BLaER1 treated with 17β-estradiol and CSF1 and Interleukin-3, amounts not matched to agents 10 nM and 100 nM (cell line): ENCODE measurements around the gene AVL9.

ENCODE experiments used
- H3K27ac ChIP-seq, 11 experiments: shearing (Covaris generic); formaldehyde crosslinking; 2 replicates each; pipeline ENCODE4 v1.8.1; 2022
- H3K27me3 ChIP-seq, 11 experiments: shearing (Covaris generic); formaldehyde crosslinking; 2 replicates each; pipeline ENCODE4 v1.8.1; 2022
- H3K36me3 ChIP-seq, 11 experiments: shearing (Covaris generic); formaldehyde crosslinking; 2 replicates each; pipeline ENCODE4 v1.8.1; 2022
- H3K4me1 ChIP-seq, 10 experiments: shearing (Covaris generic); formaldehyde crosslinking; 2 replicates each; pipeline ENCODE4 v1.8.1; 2022
- H3K4me2 ChIP-seq, 11 experiments: shearing (Covaris generic); formaldehyde crosslinking; 2 replicates each; pipeline ENCODE4 v1.8.1; 2022
- H3K4me3 ChIP-seq, 10 experiments: shearing (Covaris generic); formaldehyde crosslinking; 2 replicates each; pipeline ENCODE4 v1.8.1; 2022
- H3K9ac ChIP-seq, 11 experiments: shearing (Covaris generic); formaldehyde crosslinking; 2 replicates each; pipeline ENCODE4 v1.8.1; 2022
- H3K9me3 ChIP-seq, 11 experiments: shearing (Covaris generic); formaldehyde crosslinking; replicated peaks in 1 of 11; 2 replicates each; pipeline ENCODE4 v1.8.1; 2022
- H4K20me1 ChIP-seq, 11 experiments: shearing (Covaris generic); formaldehyde crosslinking; 2 replicates each; pipeline ENCODE4 v1.8.1; 2022
- Cebpa-rat ChIP-seq, 11 experiments: shearing (Covaris generic); IDR thresholded peaks; 2 replicates each; pipeline ENCODE4 v1.8.1; 2022

The AVL9 gene

GRCh38 chr7:32533276-32534029 is 38.2 kb downstream of the AVL9 start:
- peaks cover 0 to 17% (median 0%) of the 10 kb centered on the region in 10 experiments; a peak in 4 of 20 replicates for H3K4me1 ChIP-seq
- no peak overlapping the region for H3K9ac ChIP-seq
- no peak overlapping the region for H3K4me2 ChIP-seq
- H3K27me3 ChIP-seq = no peaks in the 10 kb centered on the region
- peaks cover 19 to 67% (median 43%) of the 10 kb centered on the region in 11 experiments for H3K36me3 ChIP-seq
- H3K27ac ChIP-seq = no peak overlapping the region
- H3K9me3 ChIP-seq = peaks cover 0 to 23% (median 17%) of the 10 kb centered on the region in 11 experiments; a peak in 16 of 22 replicates
- no peak overlapping the region for H3K4me3 ChIP-seq
- TF ChIP-seq Cebpa-rat (IDR thresholded peaks at IDR 0.05) = no peak
- H4K20me1 ChIP-seq = peaks cover 0 to 100% (median 25%) of the 10 kb centered on the region in 11 experiments; a peak in 14 of 22 replicates

GRCh38 chr7:32535162-32535702 is 39.9 kb downstream of the AVL9 start:
- no peak overlapping the region for H3K27ac ChIP-seq
- TF ChIP-seq Cebpa-rat (IDR thresholded peaks at IDR 0.05) = no peak

GRCh38 chr7:32536016-32536415 is 40.7 kb downstream of the AVL9 start:
- H3K4me3 ChIP-seq = no peak overlapping the region
- no peak overlapping the region for H3K27ac ChIP-seq
- H3K27me3 ChIP-seq = no peaks in the 10 kb centered on the region
- no peak for TF ChIP-seq Cebpa-rat (IDR thresholded peaks at IDR 0.05)
- peaks cover 14 to 57% (median 32%) of the 10 kb centered on the region in 11 experiments for H3K36me3 ChIP-seq
- H3K4me1 ChIP-seq = peaks cover 0 to 17% (median 0%) of the 10 kb centered on the region in 10 experiments; a peak in 4 of 20 replicates
- no peak overlapping the region for H3K4me2 ChIP-seq
- H4K20me1 ChIP-seq = peaks cover 0 to 98% (median 25%) of the 10 kb centered on the region in 11 experiments; a peak in 13 of 22 replicates
- peaks cover 0 to 18% (median 12%) of the 10 kb centered on the region in 11 experiments; a peak in 16 of 22 replicates for H3K9me3 ChIP-seq
- H3K9ac ChIP-seq = no peak overlapping the region

More at GRCh38 chr7:32535162-32535702, 39.9 kb downstream of the AVL9 start:
- no peak overlapping the region for H3K4me3 ChIP-seq
- H3K9ac ChIP-seq = no peak overlapping the region
- H4K20me1 ChIP-seq = peaks cover under 1 to 100% (median 25%) of the 10 kb centered on the region in 11 experiments; a peak in 13 of 22 replicates
- H3K9me3 ChIP-seq = peaks cover 0 to 23% (median 17%) of the 10 kb centered on the region in 11 experiments; a peak in 16 of 22 replicates
- H3K36me3 ChIP-seq = peaks cover 19 to 63% (median 39%) of the 10 kb centered on the region in 11 experiments
- H3K4me1 ChIP-seq = peaks cover 0 to 17% (median 0%) of the 10 kb centered on the region in 10 experiments; a peak in 4 of 20 replicates
- no peaks in the 10 kb centered on the region for H3K27me3 ChIP-seq
- H3K4me2 ChIP-seq = 0 out of 22 replicates have a peak overlapping the region, but pooled peaks of 2 of the 11 experiments have one; percentile 2 to 4

- Histone ChIP-seq H3K4me1 (peaks cover 0 to 17% (median 0%) of the 10 kb centered on the region in 10 experiments; a peak in 4 of 20 replicates), H4K20me1 (peaks cover 0 to 98% (median 23%) of the 10 kb centered on the region in 11 experiments; a peak in 13 of 22 replicates), H3K4me2 (no peak overlapping the region), H3K36me3 (peaks cover 10 to 53% (median 27%) of the 10 kb centered on the region in 11 experiments), H3K9me3 (peaks cover 0 to 13% (median 7%) of the 10 kb centered on the region in 11 experiments; a peak in 15 of 22 replicates), H3K27me3 (no peaks in the 10 kb centered on the region), H3K9ac (no peak overlapping the region), H3K27ac (no peak overlapping the region), H3K4me3 (no peak overlapping the region)
- no peak for TF ChIP-seq Cebpa-rat (IDR thresholded peaks at IDR 0.05)
These were observed 41.3 kb downstream of the AVL9 start for GRCh38 chr7:32536585-32536984.

GRCh38 chr7:32537760-32538159 is 42.5 kb downstream of the AVL9 start:
- H3K36me3 ChIP-seq = peaks cover 3 to 53% (median 22%) of the 10 kb centered on the region in 11 experiments; a peak in 21 of 22 replicates
- H3K9ac ChIP-seq = no peak overlapping the region
- peaks cover 0 to 98% (median 24%) of the 10 kb centered on the region in 11 experiments; a peak in 13 of 22 replicates for H4K20me1 ChIP-seq
- no peak for TF ChIP-seq Cebpa-rat (IDR thresholded peaks at IDR 0.05)
- H3K4me2 ChIP-seq = no peak overlapping the region
- peaks cover 0 to 17% (median 0%) of the 10 kb centered on the region in 10 experiments; a peak in 4 of 20 replicates for H3K4me1 ChIP-seq
- H3K27ac ChIP-seq = no peak overlapping the region
- no peaks in the 10 kb centered on the region for H3K27me3 ChIP-seq
- no peak overlapping the region for H3K4me3 ChIP-seq
- peaks cover 0 to 7% (median 0%) of the 10 kb centered on the region in 11 experiments; a peak in 2 of 22 replicates for H3K9me3 ChIP-seq

GRCh38 chr7:32539366-32539765 is 44.1 kb downstream of the AVL9 start:
- Histone ChIP-seq H3K4me2 (no peak overlapping the region), H3K4me3 (no peak overlapping the region), H3K9me3 (peaks cover 0 to 7% (median 0%) of the 10 kb centered on the region in 11 experiments; a peak in 1 of 22 replicates), H3K9ac (no peak overlapping the region), H3K27ac (no peak overlapping the region), H3K27me3 (no peaks in the 10 kb centered on the region), H3K4me1 (peaks cover 0 to 15% (median 0%) of the 10 kb centered on the region in 10 experiments; a peak in 4 of 20 replicates), H3K36me3 (peaks cover 12 to 57% (median 33%) of the 10 kb centered on the region in 11 experiments; a peak in 21 of 22 replicates), H4K20me1 (peaks cover 0 to 98% (median 28%) of the 10 kb centered on the region in 11 experiments; a peak in 12 of 22 replicates)
- TF ChIP-seq Cebpa-rat (IDR thresholded peaks at IDR 0.05) = no peak

- Histone ChIP-seq H3K9me3 (peaks cover 0 to 7% (median 0%) of the 10 kb centered on the region in 11 experiments; a peak in 1 of 22 replicates), H3K4me2 (no peak overlapping the region), H3K36me3 (peaks cover 13 to 63% (median 38%) of the 10 kb centered on the region in 11 experiments), H3K4me3 (no peak overlapping the region), H3K4me1 (peaks cover 0 to 11% (median 0%) of the 10 kb centered on the region in 10 experiments; a peak in 4 of 20 replicates), H3K27me3 (no peaks in the 10 kb centered on the region), H4K20me1 (peaks cover 0 to 98% (median 28%) of the 10 kb centered on the region in 11 experiments; a peak in 12 of 22 replicates), H3K27ac (no peak overlapping the region), H3K9ac (no peak overlapping the region)
- TF ChIP-seq Cebpa-rat (IDR thresholded peaks at IDR 0.05) = no peak
These were observed 44.7 kb downstream of the AVL9 start for GRCh38 chr7:32539919-32540531.

GRCh38 chr7:32542595-32542994 is 47.3 kb downstream of the AVL9 start:
- TF ChIP-seq Cebpa-rat (IDR thresholded peaks at IDR 0.05) = no peak
- peaks cover 34 to 71% (median 52%) of the 10 kb centered on the region in 11 experiments for H3K36me3 ChIP-seq
- no peak overlapping the region for H3K4me3 ChIP-seq
- H3K4me2 ChIP-seq = no peak overlapping the region
- no peak overlapping the region for H3K27ac ChIP-seq
- H3K27me3 ChIP-seq = no peaks in the 10 kb centered on the region
- H4K20me1 ChIP-seq = peaks cover 0 to 98% (median 17%) of the 10 kb centered on the region in 11 experiments; a peak in 12 of 22 replicates
- H3K9me3 ChIP-seq = peaks cover 0 to 5% (median 0%) of the 10 kb centered on the region in 11 experiments; a peak in 1 of 22 replicates
- no peaks in the 10 kb centered on the region for H3K4me1 ChIP-seq
- no peak overlapping the region for H3K9ac ChIP-seq
